ENCODE data around the gene TSPAN4.

TSPAN4 gene

GRCh38 chr11:837189-837989 is 5.3 kb upstream of the TSPAN4 start:
- DNase-seq = no peak

- no peak for DNase-seq
These were observed 4.7 kb upstream of the TSPAN4 start for GRCh38 chr11:837990-838307.

DNA sequence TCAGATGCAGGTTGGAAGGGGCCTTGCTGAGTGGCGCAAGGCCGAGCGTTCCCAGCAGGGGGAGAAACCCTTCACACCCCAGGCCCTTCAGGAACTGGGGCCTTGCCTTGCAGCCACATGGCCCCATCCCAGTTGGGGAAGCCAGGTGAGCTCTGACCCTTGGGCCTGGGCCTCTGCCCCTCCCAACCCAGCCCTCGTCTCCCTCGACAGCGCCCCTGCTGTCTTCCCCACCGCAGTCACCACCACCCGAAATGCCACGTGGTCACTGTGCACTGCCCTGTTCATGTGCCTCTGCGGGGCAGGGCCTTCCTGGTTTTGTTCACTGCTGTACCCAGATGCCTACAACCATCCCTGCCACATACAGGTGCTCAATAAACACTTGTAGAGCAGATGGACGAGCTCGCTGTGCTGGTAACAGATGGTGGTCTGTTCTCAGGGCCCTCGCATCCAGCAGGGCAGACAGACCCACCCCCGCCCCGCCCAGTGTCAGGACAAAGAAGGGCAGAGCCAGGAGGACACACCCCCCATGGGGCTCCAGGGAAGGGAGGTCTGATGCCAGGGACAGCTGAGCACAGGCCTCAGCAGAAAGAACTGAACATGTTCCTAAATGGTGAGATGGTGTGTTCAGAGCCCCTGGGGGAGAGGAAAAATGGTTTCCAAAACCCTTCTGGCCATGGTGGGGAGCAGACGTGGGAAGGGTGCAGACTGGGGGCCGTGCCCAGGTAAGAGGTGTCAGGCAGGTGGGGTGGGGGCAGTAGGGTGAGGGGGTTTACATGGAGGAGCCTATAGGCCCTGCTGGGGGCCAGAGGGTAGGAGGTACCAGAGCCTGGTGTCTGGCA is 4.0 kb upstream of the TSPAN4 start:
- DNase-seq = no peak

- no peak for DNase-seq
These were observed 3.4 kb upstream of the TSPAN4 start for GRCh38 chr11:839280-839623.

DNA sequence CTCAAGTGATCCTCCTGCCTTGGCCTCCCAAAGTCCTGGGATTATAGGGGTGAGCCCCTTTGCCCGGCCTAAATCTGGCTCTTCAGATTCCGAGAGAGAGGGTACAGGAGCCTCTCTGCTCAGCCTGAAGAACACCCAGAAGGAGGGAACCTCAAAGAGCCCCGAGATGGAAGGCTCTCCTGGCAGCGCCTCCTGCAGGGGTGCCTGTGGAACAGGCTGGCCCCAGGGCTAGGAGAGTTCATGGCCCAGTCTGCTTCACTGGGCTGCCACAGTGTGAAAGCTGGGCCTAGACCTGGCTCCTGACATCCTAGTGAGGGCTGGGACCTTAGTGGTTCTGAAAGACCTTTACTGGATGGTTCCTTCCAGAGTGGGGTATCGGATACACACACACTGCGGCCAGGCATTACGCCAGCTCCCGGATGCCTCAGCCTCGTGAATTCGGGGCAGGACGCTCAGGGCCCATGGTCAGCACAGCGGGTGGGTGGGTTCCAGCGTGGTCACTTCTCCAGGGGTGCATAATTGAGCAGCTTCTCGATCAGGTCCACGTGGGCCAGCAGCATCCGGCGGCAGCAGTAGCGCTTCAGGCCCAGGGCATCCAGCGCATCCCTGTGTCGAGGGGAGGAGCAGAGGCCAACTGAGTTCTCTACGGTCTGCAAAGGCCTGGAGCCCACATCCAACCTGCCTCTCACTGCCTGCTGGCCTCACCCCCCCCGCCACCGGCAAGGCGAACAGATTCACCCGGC is 2.6 kb upstream of the TSPAN4 start:
- DNase-seq = no peak

DNA sequence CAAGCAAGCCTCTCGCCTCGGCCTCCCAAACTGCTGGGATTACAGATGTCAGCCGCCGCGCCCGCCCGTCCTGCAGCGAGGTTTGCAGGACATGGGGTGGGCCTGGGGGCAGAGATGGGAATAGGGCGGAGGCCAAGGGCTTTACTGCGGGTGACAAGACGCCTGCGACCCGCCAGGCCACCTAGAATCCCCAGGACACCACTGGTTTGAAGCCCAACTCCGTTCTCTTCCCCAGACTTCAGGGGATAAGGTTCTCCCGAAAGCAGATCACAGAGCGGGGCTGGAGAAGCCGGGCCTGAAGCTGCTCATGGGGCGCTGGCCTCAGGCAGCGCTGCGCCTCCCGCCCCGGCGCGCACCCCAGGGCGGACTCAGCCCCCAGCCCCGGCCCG is 677 bp upstream of the TSPAN4 start:
- no peak for DNase-seq

DNA sequence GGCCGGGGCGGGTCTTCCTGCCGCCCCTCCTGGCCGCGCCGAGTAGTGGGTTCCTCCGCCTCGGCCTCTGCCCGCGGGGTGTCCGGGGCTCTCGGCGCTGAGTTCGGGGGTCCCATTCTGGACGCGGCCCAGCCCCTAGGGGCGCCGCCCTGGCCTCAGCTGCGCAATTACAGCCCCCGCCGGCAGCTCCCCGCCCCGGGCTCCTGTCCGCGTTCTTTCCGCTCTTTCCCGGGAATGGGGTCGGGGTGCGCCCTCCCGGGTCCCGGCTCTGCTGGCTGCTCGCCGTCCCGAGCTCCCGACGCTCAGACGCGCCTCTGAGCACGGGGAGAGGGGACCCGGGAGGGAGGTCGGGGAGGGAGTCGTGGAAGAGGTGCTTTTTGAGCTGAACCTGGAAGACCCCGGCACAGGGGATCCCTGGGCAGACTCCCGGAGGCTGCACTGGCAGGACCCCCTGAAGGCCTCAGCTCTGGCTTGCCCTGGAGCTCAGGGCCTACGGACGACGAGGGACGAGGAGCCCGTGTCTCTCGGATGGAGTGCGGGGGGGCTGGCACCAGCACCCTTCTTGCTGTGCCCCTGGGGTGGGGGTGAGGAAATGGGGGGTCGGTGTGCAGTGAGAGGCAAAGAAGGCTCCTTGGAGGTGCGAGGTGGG is 558 bp downstream of the TSPAN4 start:
- no peak for DNase-seq

GRCh38 chr11:843818-844692 is 1.4 kb downstream of the TSPAN4 start:
- no peak for DNase-seq

- no peak for DNase-seq
These were observed 2.3 kb downstream of the TSPAN4 start for GRCh38 chr11:844693-845644.

DNA sequence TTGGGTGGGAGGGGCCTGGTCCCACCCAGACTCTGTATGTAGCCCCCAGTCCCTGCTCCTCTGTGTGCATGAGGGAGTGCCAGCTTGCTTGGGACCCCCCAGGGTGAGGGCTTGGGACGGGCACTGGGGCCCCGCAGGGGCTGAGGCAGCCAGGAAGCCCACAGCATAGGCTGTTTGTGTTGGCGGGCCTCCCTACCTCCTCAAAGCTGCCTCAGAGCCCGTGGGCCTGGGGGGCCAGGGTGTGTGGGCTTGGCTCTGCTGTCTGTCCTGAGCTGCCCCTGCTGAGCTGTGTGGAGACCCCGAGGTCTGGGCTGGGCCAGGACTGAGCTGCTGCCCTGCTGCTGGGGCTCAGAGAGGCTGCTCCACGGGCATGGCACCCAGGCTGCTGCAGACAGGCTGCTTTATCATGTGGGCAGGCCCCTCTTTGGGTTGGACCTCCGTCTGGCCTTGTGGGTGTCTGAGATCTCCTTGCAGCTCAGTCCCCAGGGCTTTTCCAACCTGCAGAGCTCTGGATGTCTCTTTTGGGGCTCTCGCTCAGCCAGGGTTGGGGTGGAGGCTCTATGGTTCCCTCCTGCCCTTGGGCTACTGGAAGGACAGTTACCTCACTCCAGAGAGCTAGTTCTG is 3.3 kb downstream of the TSPAN4 start:
- no peak for DNase-seq

DNA sequence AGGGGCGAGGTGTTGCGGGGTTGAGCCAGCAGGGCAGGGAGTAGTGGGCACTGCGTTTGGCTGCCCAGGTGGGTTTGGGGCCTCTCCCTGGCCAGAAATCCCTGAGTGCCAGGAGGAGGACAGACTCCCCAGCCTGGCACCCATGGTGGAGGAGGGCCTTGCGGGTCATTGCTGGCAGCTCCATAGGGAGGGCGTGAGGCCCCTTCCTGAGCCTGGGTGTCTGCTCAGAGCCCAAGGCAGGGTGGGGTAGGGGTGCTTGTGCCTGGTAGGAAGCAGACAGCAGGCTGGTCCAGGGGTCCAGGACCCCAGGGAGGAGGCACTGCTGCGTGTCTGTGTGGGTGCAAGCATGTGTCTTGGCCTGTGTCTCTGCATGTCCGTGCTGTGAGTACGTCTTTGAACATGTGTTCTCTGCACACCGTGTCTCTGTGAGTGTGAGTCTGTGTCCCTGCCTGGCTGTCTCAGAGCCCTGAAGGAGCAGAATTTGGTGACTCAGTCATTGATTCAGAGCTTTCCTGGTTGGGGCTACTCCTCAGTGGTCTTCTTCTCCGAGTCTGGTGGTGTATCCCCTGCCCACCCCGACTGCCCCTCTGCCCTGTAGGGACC is 3.9 kb downstream of the TSPAN4 start:
- no peak for DNase-seq

GRCh38 chr11:847876-848275 is 5.2 kb downstream of the TSPAN4 start:
- no peak for DNase-seq

DNA sequence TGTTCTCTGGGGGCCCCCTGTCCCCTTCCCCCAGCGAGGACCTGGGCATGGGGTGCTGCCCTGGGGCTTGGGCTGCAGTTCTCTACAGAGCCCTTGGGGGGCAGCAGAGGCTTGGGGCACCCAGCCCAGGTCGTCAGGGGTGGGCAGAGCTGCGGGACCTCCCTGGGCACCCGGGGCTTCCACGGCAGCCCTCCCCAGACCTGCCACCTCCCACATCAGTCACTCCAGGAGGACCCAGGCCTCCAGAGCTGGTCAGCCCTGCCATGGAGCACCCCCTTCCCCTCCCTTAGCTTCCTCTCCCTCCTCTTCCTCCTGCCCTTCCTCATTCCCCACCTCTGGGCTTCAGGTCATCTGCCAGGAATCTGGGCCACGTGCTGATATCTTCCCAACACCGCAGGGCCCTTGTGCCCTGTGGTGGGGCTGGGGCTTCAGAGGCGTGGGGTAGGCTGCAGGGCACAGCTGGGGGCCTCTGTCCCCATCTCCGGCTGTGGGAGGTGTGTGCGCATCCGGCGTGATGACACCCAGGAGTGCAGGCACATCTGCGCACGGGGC is 5.8 kb downstream of the TSPAN4 start:
- DNase-seq = peak; percentile 34

DNA sequence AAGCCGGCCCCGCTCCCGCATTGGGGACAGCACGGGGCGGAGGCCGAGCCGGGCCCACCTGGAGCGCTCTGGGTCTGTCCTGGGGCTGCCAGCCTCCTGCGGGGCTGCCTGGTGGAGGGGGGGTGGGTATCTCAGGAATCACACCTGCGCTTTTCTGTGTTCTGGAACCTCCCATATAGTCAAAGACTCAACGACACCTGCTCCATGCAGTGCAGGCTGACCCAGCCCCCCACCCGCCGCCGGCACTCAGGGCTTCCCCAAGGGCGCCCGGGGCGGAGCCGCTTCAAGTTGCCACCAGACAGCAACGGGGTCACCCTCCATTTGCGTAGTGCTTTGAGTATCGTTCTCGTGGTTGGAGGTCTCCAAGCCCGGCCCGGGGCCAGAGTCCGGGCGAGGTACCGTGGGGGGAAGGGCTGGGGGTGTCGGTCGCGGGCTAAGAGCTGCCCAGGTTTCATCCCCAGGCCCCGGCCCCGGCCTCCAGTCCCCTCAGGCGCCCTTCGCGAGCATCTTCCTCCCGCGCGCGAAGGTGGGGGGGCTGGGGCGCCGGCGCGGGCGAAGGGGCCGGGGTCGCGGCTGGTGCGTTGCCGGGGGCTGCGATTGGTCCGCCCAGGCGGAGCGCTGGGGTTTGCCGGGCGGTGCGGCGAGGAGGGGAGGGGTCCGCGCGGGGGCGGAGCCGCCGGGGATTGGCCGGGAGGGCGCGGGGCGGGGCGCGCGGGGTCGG is 6.6 kb downstream of the TSPAN4 start:
- DNase-seq = peak; percentile 46

- DNase-seq = no peak
These were observed 7.5 kb downstream of the TSPAN4 start for GRCh38 chr11:849951-850774.

GRCh38 chr11:850775-851763 is 8.4 kb downstream of the TSPAN4 start:
- no peak for DNase-seq

DNA sequence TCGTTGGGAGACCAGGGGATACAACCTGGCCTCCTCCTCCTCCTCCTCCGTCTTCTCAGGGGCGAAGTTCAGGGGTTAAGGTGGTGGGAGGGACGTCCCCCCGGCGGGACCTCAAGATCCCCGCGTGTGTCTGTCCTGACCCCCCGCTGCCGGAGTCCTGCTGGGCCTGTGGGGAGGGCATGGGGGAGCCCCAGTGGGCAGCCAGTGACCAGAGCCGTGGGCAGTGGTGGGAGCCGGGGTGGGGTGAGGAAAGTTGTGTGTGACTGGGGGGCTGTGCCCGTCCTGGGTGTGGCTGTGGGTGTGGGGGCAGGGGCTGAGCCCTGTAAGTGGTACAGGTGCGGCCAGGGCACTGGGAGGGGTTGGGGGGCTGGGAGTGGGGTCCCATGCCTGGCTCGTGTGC is 10.1 kb downstream of the TSPAN4 start:
- no peak for DNase-seq

All from NCI-H1436 (cell line).